Adipose tissue (tissue), 3 donors: ENCODE results near the gene MAF. TPM values are rescaled to one million over a fixed set of nuclear protein-coding genes. Genes with fewer than 3 reads are reported as not detected.
A peak's percentile ranks its signal among the peaks of the same experiment; 100 is the strongest.

Experiments used
- H3K27ac ChIP-seq: one replicate; pipeline ENCODE4 v1.5.1; 2013; ENCODE audit warnings: low read depth, low read length
- WGBS, 3 donors: extraction: QIAGEN DNeasy Blood & Tissue Kit; methylation state at CpG; one replicate each; pipeline ENCODE4 v1.1.7; 2013; 5-methylcytosine and 5-hydroxymethylcytosine counted together
- polyA plus RNA-seq, 3 donors: library from polyadenylated mRNA; stranded (reverse); fragments of 200-250 nt; gene quantifications; one replicate each; pipeline ENCODE4 v1.2.3, GENCODE V29; 2013
- donor health status: healthy with polysubstance abuse.
- donor health status: Bipolar disorder and iron deficiency.
- donor health status: healthy.

The MAF gene
- polyA plus RNA-seq, result 10 to 100 TPM in 2 of 3 donors, 1 to 10 TPM in 1; 2.5 to 30.0 (median 11.7) TPM

GRCh38 chr16:79600638-79601091 lies at the start of gene MAF:
MAF (minus strand) TSS chr16:79600737; CDS start chr16:79599902, 835 bp downstream.
- WGBS, 3 donors, result 0 to 1% (median 0%) methylated on average over 25 of the region's 25 CpGs
- H3K27ac ChIP-seq, result peak within 1 kb of the TSS; percentile 87

- 74 to 77% (median 75%) methylated on average over 4 of the region's 4 CpGs for WGBS, 3 donors
- no peak overlapping the region for H3K27ac ChIP-seq
These were observed 48.3 kb upstream of the MAF start for GRCh38 chr16:79648826-79649225.

- WGBS, 3 donors, result 89 to 98% (median 92%) methylated on average over 3 of the region's 3 CpGs
- no peak overlapping the region for H3K27ac ChIP-seq
These were observed 47.0 kb upstream of the MAF start for GRCh38 chr16:79647586-79647985.

DNA sequence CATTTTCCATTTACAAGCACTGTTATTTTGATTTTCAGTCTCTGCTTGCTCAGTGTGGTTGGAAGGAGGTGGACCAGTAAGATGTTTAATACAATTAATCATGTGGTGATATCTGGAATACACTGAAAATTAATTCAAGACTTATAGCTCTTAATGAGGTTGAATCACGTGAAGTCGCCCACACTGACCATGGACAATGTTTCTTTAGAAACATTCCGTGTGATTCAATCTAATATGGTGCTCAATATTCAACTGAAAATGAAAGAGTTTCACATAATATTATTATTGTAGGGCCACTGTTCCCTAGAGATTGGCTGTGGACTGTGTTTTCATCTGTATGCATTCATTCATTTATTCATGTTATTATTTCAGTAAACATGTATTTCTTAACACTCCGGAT lies 45.2 kb upstream of the MAF start:
- 81 to 94% (median 88%) methylated on average over 4 of the region's 4 CpGs for WGBS, 3 donors
- no peak overlapping the region for H3K27ac ChIP-seq

- 86 to 89% (median 88%) methylated on average over 6 of the region's 6 CpGs for WGBS, 3 donors
These were observed 44.6 kb upstream of the MAF start for GRCh38 chr16:79644971-79645667.

DNA sequence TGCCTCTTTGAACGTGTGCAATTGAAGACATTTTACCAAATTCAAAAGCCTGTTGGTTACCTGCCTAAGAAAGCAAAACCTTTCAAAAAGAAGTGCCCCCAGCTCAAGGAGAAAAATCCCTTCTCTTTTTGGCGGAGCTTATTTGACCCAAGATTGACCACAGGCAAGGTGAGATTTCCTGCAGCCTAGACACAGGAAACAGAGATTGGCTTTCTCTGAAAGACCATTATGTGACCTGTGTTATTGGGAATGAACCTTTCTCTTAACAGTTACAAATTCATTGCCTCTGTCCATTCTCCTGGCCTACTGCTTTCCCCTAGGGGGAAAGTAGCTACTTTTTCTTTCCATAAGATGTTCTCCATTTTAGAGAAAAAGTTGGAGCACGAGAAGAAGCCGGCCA lies 42.1 kb upstream of the MAF start:
- no peak overlapping the region for H3K27ac ChIP-seq
- 69 to 95% (median 87%) methylated on average over 4 of the region's 4 CpGs for WGBS, 3 donors

More at GRCh38 chr16:79644971-79645667, 44.6 kb upstream of the MAF start:
- H3K27ac ChIP-seq, result no peak overlapping the region

DNA sequence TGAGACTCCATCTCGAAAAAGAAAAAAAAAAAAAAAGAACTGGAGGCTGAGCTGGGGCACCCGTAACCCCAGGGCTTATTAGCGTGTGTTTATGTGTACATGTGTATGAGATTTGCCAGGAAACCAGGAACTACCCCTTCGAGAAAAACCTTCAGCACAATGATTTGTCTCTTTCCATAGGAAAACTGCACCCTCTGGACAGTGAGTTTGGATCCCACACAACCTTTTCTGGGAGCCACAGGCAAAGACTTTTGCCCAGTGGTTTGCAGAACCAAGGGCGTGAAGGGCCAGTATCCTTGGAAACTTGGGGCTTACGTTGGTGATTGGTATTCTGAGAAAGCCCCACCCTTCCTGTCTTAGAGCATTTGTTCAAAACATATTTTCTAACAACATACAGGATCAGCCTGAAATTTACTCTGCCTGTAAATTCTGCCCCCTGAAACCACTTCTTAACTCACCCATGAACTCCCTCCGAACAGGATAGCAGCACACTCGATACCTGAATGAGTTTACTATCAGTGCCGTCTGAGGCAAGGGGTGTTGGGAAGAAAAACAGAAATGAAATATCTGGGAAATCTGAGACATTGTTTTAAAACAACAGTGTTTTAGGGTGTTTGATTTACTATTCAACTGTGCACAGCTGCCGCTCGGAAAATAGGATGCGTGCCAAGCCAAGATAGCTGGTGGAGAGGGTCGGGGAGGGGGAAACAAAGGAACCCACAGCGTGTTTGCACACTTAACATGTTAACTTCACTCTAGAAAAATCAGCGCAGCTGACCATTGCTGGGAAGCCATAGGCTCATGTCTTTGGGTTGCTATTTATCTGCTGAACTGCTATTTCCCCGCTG lies 40.2 kb upstream of the MAF start:
- 22 to 44% (median 24%) methylated on average over 16 of the region's 16 CpGs for WGBS, 3 donors
- H3K27ac ChIP-seq, result no peak overlapping the region

GRCh38 chr16:79639576-79640311 lies 39.2 kb upstream of the MAF start:
- WGBS, 3 donors, result 86 to 92% (median 91%) methylated on average over 13 of the region's 13 CpGs
- no peak overlapping the region for H3K27ac ChIP-seq

GRCh38 chr16:79638386-79638785 lies 37.8 kb upstream of the MAF start:
- WGBS, 3 donors, result 75 to 89% (median 82%) methylated on average over 5 of the region's 5 CpGs

GRCh38 chr16:79635488-79635887 lies 35.0 kb upstream of the MAF start:
- 86 to 96% (median 90%) methylated on average over 2 of the region's 2 CpGs for WGBS, 3 donors
- no peak overlapping the region for H3K27ac ChIP-seq

More at GRCh38 chr16:79638386-79638785, 37.8 kb upstream of the MAF start:
- no peak overlapping the region for H3K27ac ChIP-seq

DNA sequence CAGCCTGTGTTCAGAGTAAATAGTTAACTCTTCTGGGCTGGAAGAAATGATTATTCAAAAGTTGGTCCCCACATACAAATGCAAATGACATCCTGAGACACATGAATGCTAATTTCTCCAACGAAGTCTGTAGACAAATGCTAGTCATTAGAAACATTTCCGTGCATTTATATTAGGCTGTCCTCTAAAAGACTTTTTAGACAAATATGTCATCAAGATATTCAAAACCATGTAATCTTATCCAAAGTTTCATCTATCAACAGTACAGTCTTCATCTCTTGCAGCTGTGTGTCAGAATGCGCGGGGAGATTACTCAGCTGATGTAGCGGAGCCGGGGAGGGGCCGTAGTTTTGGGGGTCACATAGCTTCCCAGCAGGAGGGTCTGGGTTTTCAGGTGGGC lies 33.8 kb upstream of the MAF start:
- H3K27ac ChIP-seq, result no peak overlapping the region
- 89 to 96% (median 95%) methylated on average over 7 of the region's 7 CpGs for WGBS, 3 donors

- H3K27ac ChIP-seq, result no peak overlapping the region
- WGBS, 3 donors, result 62 to 75% (median 68%) methylated on average over 7 of the region's 7 CpGs
These were observed 31.8 kb upstream of the MAF start for GRCh38 chr16:79632289-79632688.

- WGBS, 3 donors, result 71 to 87% (median 84%) methylated on average over 6 of the region's 6 CpGs
- H3K27ac ChIP-seq, result no peak overlapping the region
These were observed 28.5 kb upstream of the MAF start for GRCh38 chr16:79628988-79629387.

- 65 to 85% (median 73%) methylated on average over 5 of the region's 5 CpGs for WGBS, 3 donors
- H3K27ac ChIP-seq, result no peak overlapping the region
These were observed 28.0 kb upstream of the MAF start for GRCh38 chr16:79628501-79628975.

- no peak overlapping the region for H3K27ac ChIP-seq
- WGBS, 3 donors, result 84 to 91% (median 88%) methylated on average over 2 of the region's 2 CpGs
These were observed 26.6 kb upstream of the MAF start for GRCh38 chr16:79627092-79627491.

DNA sequence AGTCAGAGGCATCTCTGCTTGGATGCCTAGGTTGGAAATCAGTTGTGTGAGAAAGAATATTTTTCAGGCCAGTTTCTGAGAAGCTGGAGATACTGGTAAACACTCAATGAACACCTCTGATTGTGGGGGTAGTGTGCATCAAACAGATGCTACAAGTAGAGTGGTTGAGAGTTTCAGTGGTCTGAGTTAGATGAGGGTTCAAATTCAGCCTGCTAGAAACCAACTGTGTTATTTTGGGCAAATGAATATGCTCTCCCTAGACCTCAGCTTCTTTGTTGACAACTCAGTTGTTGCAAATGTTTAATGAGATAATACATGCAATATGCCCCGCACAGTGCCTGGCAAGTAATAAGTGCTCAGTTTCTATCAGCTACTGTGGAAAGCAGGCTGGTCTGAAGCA lies 25.2 kb upstream of the MAF start:
- H3K27ac ChIP-seq, result no peak overlapping the region
- 88 to 96% (median 95%) methylated on average over 1 of the region's 1 CpG for WGBS, 3 donors

GRCh38 chr16:79623824-79624223 lies 23.3 kb upstream of the MAF start:
- H3K27ac ChIP-seq, result no peak overlapping the region
- WGBS, 3 donors, result 62 to 80% (median 76%) methylated on average over 2 of the region's 2 CpGs

- WGBS, 3 donors, result 74 to 81% (median 74%) methylated on average over 9 of the region's 9 CpGs
- no peak overlapping the region for H3K27ac ChIP-seq
These were observed 22.5 kb upstream of the MAF start for GRCh38 chr16:79623062-79623461.

DNA sequence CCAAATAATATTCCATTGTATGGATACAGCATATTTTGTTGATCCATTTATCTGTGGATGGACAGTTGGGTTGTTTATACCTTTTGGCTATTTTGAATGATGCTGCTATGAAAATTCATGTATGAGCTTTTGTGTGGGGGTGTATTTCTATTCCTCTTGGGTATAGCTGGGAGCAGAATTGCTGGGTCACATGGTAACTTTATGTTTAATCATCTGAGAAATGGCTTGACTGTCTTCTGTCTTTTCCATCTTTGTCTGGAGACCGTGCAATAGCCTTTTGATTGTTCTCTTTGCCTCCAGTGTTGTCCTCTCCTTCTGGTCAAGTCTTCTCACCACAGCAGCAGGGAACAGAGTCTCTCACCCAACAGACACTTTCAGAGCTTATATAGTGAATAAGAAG lies 20.5 kb upstream of the MAF start:
- H3K27ac ChIP-seq, result no peak overlapping the region
- WGBS, 3 donors, result 75 to 93% (median 88%) methylated on average over 1 of the region's 1 CpG
